ENCODE data around the gene CCNG2. TPM values are rescaled to one million over a fixed set of nuclear protein-coding genes. Genes with fewer than 3 reads are reported as not detected.
A peak's percentile ranks its signal among the peaks of the same experiment; 100 is the strongest.

Gene CCNG2
- polyA plus RNA-seq, 1 experiment, result 42.3 TPM

GRCh38 chr4:77120886-77121508 is 36.0 kb upstream of the CCNG2 start:
- DNase-seq (ENCODE audit: low read depth, low spot score), result no peak
- TF ChIP-seq CTCF (IDR thresholded peaks at IDR 0.05; ENCODE audit: low read depth, low read length), result peak; percentile 13; the same call in 1 of the 2 replicates
- Histone ChIP-seq H3K4me3 (ENCODE audit: low read depth, low read length) (no peak overlapping the region), H3K9me3 (ENCODE audit: control insufficient read depth, insufficient read depth, low read length) (no peaks in the 10 kb centered on the region), H3K27me3 (ENCODE audit: control insufficient read depth, insufficient read depth, low read length) (peaks cover 24% of the 10 kb centered on the region), H3K27ac (ENCODE audit: low read depth, low read length) (no peak overlapping the region)
- ChIA-PET CTCF (interaction anchor here (1.1 kb wide), 1 partner anchor 83 kb away, joined by 5 read pairs; no protein-coding TSS in a partner anchor), POLR2A (no interaction called here)

- no peaks in the 10 kb centered on the region for H3K9me3 ChIP-seq (ENCODE audit: control insufficient read depth, insufficient read depth, low read length)
- no peak for TF ChIP-seq CTCF (IDR thresholded peaks at IDR 0.05; ENCODE audit: low read depth, low read length)
- H3K27me3 ChIP-seq (ENCODE audit: control insufficient read depth, insufficient read depth, low read length), result peaks cover 24% of the 10 kb centered on the region
- DNase-seq (ENCODE audit: low read depth, low spot score), result no peak
- H3K4me3 ChIP-seq (ENCODE audit: low read depth, low read length), result no peak overlapping the region
- POLR2A ChIA-PET, result no interaction called here
- CTCF ChIA-PET, result no interaction called here
- no peak overlapping the region for H3K27ac ChIP-seq (ENCODE audit: low read depth, low read length)
Measured at GRCh38 chr4:77121736-77122240, 35.2 kb upstream of the CCNG2 start.

- Histone ChIP-seq H3K9me3 (ENCODE audit: control insufficient read depth, insufficient read depth, low read length) (no peaks in the 10 kb centered on the region), H3K4me3 (ENCODE audit: low read depth, low read length) (no peak overlapping the region), H3K27ac (ENCODE audit: low read depth, low read length) (no peak overlapping the region), H3K27me3 (ENCODE audit: control insufficient read depth, insufficient read depth, low read length) (peaks cover 27% of the 10 kb centered on the region)
- no peak for DNase-seq (ENCODE audit: low read depth, low spot score)
- CTCF ChIA-PET, result interaction anchor here (1.6 kb wide), 1 partner anchor 27 kb away, joined by 7 read pairs; no protein-coding TSS in a partner anchor
- POLR2A ChIA-PET, result no interaction called here
- no peak for TF ChIP-seq CTCF (IDR thresholded peaks at IDR 0.05; ENCODE audit: low read depth, low read length)
Measured at GRCh38 chr4:77122656-77123055, 34.4 kb upstream of the CCNG2 start.

- TF ChIP-seq CTCF (IDR thresholded peaks at IDR 0.05; ENCODE audit: low read depth, low read length), result no peak
- POLR2A ChIA-PET, result no interaction called here
- CTCF ChIA-PET, result interaction anchor here (1.6 to 1.8 kb wide), 2 partner anchors 28 to 80 kb away, joined by 7 read pairs; no protein-coding TSS in a partner anchor
- Histone ChIP-seq H3K27me3 (ENCODE audit: control insufficient read depth, insufficient read depth, low read length) (peaks cover 27% of the 10 kb centered on the region), H3K27ac (ENCODE audit: low read depth, low read length) (no peak overlapping the region), H3K9me3 (ENCODE audit: control insufficient read depth, insufficient read depth, low read length) (no peaks in the 10 kb centered on the region), H3K4me3 (ENCODE audit: low read depth, low read length) (no peak overlapping the region)
- DNase-seq (ENCODE audit: low read depth, low spot score), result no peak
Measured at GRCh38 chr4:77123411-77123810, 33.6 kb upstream of the CCNG2 start.

- no peak overlapping the region for H3K4me3 ChIP-seq (ENCODE audit: low read depth, low read length)
Measured at GRCh38 chr4:77124576-77124975, 32.4 kb upstream of the CCNG2 start.

More at GRCh38 chr4:77124576-77124975, 32.4 kb upstream of the CCNG2 start:
- no peak for DNase-seq (ENCODE audit: low read depth, low spot score)
- ChIA-PET CTCF (interaction anchor here (1.8 to 4.4 kb wide), 2 partner anchors 29 to 79 kb away, joined by 7 to 22 read pairs; no protein-coding TSS in a partner anchor), POLR2A (no interaction called here)
- H3K27ac ChIP-seq (ENCODE audit: low read depth, low read length), result no peak overlapping the region
- peaks cover 27% of the 10 kb centered on the region for H3K27me3 ChIP-seq (ENCODE audit: control insufficient read depth, insufficient read depth, low read length)
- H3K9me3 ChIP-seq (ENCODE audit: control insufficient read depth, insufficient read depth, low read length), result no peaks in the 10 kb centered on the region
- no peak for TF ChIP-seq CTCF (IDR thresholded peaks at IDR 0.05; ENCODE audit: low read depth, low read length)
